OCI-LY7 (cell line): Measurements from ENCODE around the gene RASAL2. TPM values are rescaled to one million over a fixed set of nuclear protein-coding genes. Genes with fewer than 3 reads are reported as not detected.

Experiments
- BruUV-seq: library from RNA; stranded (reverse); fragments of 400-500 nt; replicated peaks from 2 replicates; lab custom pipeline; 2021; lab: Mats Ljungman, UMichigan
- CTCF ChIA-PET: fragments of 300-600 bp; sonication (Branson Sonifier 250); formaldehyde crosslinking; loops from one replicate; lab custom pipeline; 2022; ENCODE audit warnings: antibody characterized with exemption; ENCODE audit not compliant: unreplicated experiment; lab: Charles Lee
- POLR2A ChIA-PET: fragments of 300-600 bp; sonication (Branson Sonifier 250); formaldehyde crosslinking; loops from one replicate; lab custom pipeline; 2022; ENCODE audit warnings: antibody characterized with exemption; lab: Charles Lee
- DNase-seq: peaks from one replicate; pipeline ENCODE4 v3.0.0-alpha.2; 2015; ENCODE audit warnings: low spot score
- H2AFZ ChIP-seq: fragments of 200-600 bp; sonication (generic), shearing (Covaris generic); 2 replicates; pipeline ENCODE4 v1.6.1; 2014; ENCODE audit warnings: mild to moderate bottlenecking, antibody characterized with exemption, low read length, moderate library complexity
- H3K27ac ChIP-seq: fragments of 200-600 bp; sonication (generic); 2 replicates; pipeline ENCODE4 v1.5.1; 2014; ENCODE audit warnings: mixed run types, low read depth, mild to moderate bottlenecking, moderate library complexity, low read length, inconsistent platforms; ENCODE audit not compliant: poor library complexity, severe bottlenecking
- H3K36me3 ChIP-seq: fragments of 200-600 bp; sonication (generic); 2 replicates; pipeline ENCODE4 v1.6.1; 2014; ENCODE audit warnings: mild to moderate bottlenecking, antibody characterized with exemption, low read length, moderate library complexity, mixed read lengths; ENCODE audit not compliant: insufficient read depth
- H3K4me1 ChIP-seq: fragments of 200-600 bp; sonication (generic); 2 replicates; pipeline ENCODE4 v1.5.1; 2014; ENCODE audit warnings: mild to moderate bottlenecking, low read length; ENCODE audit not compliant: insufficient read depth, poor library complexity, severe bottlenecking
- H3K4me2 ChIP-seq: fragments of 200-600 bp; sonication (generic); 2 replicates; pipeline ENCODE4 v1.6.1; 2014; ENCODE audit warnings: mild to moderate bottlenecking, low read length
- H3K4me3 ChIP-seq: fragments of 200-600 bp; sonication (generic); 2 replicates; pipeline ENCODE4 v1.5.1; 2014; ENCODE audit warnings: mild to moderate bottlenecking, low read depth, low read length; ENCODE audit not compliant: poor library complexity, severe bottlenecking
- H3K79me2 ChIP-seq: fragments of 200-600 bp; sonication (generic); 2 replicates; pipeline ENCODE4 v1.6.1; 2016; ENCODE audit warnings: low read depth, mild to moderate bottlenecking, low read length, moderate library complexity, mixed read lengths; ENCODE audit not compliant: insufficient read depth
- H3K9me2 ChIP-seq: fragments of 200-600 bp; sonication (generic); 2 replicates; pipeline ENCODE4 v1.6.1; 2016; ENCODE audit warnings: mild to moderate bottlenecking, low read length, mixed read lengths; ENCODE audit not compliant: insufficient read depth
- H3K9me3 ChIP-seq: fragments of 200-600 bp; sonication (generic); 2 replicates; pipeline ENCODE4 v1.6.1; 2014; ENCODE audit warnings: mild to moderate bottlenecking, mixed run types, low read length, mixed read lengths
- H4K20me1 ChIP-seq: fragments of 200-600 bp; sonication (generic); 2 replicates; pipeline ENCODE4 v1.6.1; 2014; ENCODE audit warnings: mild to moderate bottlenecking, antibody characterized with exemption, low read length, moderate library complexity, mixed read lengths; ENCODE audit not compliant: insufficient read depth
- EZH2phosphoT487 ChIP-seq: fragments of 200-600 bp; sonication (generic); IDR thresholded peaks from 2 replicates; pipeline ENCODE4 v1.6.1; 2018; ENCODE audit warnings: low read depth, borderline replicate concordance, mild to moderate bottlenecking, mixed run types, antibody characterized with exemption, low read length, moderate library complexity, mixed read lengths
- intact Hi-C: fragments of 100-400 bp; cut with micrococcal nuclease; formaldehyde crosslinking; loops from one replicate; pipeline ENCODE4 v1.10.0; 2022; ENCODE audit not compliant: unreplicated experiment
- total RNA-seq, 2 experiments: library from RNA; depleted of rRNA in 1 of 2; stranded (reverse); fragments of >200 nt in 1 of 2; shearing (Covaris generic) in 1 of 2; gene quantifications; 2 replicates each; pipeline ENCODE4 v1.2.3, GENCODE V29; 2014 to 2022
- TF ChIP-seq, protein P1 (sequence below): fragments of 200-600 bp; sonication (generic); conservative IDR thresholded peaks from 2 replicates; pipeline ENCODE4 v1.5.1; 2014; ENCODE audit warnings: mild to moderate bottlenecking, antibody characterized with exemption, low read length, moderate library complexity, mixed read lengths

The RASAL2 gene
- total RNA-seq, 2 experiments from 2014 or later, result 0.09 to 0.27 TPM

DNA sequence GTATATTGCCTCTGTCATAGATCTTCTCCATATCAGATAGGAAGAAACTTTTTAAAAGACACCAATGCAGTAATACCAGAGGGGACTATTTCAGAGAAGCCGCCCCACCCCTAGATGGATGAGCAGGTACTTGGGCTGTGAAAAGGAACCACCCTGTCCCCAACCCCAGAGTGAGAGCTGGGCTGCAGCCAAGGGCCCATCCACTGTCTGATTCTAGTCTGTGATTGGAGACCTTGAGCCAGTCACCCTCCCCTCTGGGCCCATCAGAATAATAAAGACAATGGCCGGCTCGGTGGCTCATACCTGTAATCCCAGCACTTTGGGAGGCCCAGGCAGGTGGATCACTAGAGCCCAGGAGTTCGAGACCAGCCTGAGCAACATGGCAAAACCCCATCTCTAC, 397.8 kb downstream of the RASAL2 start:
- ChIA-PET POLR2A (no interaction called here), CTCF (no interaction called here)
- H3K27ac ChIP-seq, result no peak overlapping the region
- DNase-seq, result no peak
- H3K36me3 ChIP-seq, result no peaks in the 10 kb centered on the region
- H3K4me2 ChIP-seq, result no peak overlapping the region
- TF ChIP-seq, protein P1, sequence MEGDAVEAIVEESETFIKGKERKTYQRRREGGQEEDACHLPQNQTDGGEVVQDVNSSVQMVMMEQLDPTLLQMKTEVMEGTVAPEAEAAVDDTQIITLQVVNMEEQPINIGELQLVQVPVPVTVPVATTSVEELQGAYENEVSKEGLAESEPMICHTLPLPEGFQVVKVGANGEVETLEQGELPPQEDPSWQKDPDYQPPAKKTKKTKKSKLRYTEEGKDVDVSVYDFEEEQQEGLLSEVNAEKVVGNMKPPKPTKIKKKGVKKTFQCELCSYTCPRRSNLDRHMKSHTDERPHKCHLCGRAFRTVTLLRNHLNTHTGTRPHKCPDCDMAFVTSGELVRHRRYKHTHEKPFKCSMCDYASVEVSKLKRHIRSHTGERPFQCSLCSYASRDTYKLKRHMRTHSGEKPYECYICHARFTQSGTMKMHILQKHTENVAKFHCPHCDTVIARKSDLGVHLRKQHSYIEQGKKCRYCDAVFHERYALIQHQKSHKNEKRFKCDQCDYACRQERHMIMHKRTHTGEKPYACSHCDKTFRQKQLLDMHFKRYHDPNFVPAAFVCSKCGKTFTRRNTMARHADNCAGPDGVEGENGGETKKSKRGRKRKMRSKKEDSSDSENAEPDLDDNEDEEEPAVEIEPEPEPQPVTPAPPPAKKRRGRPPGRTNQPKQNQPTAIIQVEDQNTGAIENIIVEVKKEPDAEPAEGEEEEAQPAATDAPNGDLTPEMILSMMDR, result no peak
- TF ChIP-seq EZH2phosphoT487, result no peak
- H2AFZ ChIP-seq, result no peak overlapping the region
- H4K20me1 ChIP-seq, result no peaks in the 10 kb centered on the region
- H3K4me1 ChIP-seq, result no peaks in the 10 kb centered on the region
- no TSS peak for BruUV-seq
- H3K79me2 ChIP-seq, result no peaks in the 10 kb centered on the region
- intact Hi-C loops, result no loop called here
- no peaks in the 10 kb centered on the region for H3K9me3 ChIP-seq
- no peak overlapping the region for H3K4me3 ChIP-seq
- no peaks in the 10 kb centered on the region for H3K9me2 ChIP-seq

DNA sequence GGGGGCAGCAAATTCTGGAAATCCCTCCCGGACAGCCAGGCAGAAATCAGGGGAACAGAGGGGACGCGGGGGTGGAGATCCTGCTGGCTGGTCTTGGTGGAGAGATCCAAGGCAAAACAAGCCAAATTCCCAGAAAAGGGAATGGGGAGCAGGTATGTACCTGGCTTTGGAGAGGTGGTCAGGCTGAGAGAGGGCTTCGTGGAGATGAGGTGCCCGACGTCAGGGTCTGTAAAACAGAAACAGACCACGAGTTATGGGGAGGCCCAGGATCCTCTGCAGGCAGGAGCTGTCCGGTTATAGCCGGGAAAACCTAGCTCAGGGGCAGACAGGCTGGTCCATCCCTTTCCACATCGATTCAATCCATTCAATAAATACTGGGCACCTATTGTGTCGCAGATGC, 398.4 kb downstream of the RASAL2 start:
- intact Hi-C loops, result no loop called here
- ChIA-PET CTCF (no interaction called here), POLR2A (interaction anchor here (0.8 kb wide), 1 partner anchor 510 kb away, joined by 3 read pairs; no protein-coding TSS in a partner anchor)

DNA sequence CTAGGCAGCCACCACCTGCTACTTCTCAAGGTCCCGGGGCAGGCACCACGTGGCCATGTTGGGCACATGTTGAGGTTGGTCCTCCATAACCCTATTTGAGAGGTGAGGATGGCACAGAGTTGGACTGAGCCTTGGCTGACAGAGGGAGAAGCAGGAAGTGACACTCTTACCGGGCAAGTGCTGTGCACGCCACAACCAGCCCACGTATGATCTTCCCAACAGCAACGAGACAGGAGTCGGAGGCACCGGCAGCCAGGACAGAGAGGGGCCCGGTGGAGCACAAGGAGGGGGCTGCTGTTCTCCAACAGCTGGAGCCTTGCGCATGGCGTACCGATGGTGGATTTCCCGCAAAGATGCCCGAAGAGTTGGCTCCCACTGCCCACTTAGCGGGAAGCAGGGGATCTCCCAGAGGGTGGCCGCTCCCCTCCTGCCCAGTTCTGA, 399.4 kb downstream of the RASAL2 start:
- no peak for DNase-seq
- H4K20me1 ChIP-seq, result no peaks in the 10 kb centered on the region
- no peak overlapping the region for H2AFZ ChIP-seq
- H3K4me2 ChIP-seq, result no peak overlapping the region
- no peak overlapping the region for H3K27ac ChIP-seq
- no peaks in the 10 kb centered on the region for H3K4me1 ChIP-seq
- no peaks in the 10 kb centered on the region for H3K79me2 ChIP-seq
- H3K9me2 ChIP-seq, result no peaks in the 10 kb centered on the region
- CTCF ChIA-PET, result no interaction called here
- no peak for TF ChIP-seq EZH2phosphoT487
- TF ChIP-seq, protein P1, result no peak
- intact Hi-C loops, result no loop called here
- H3K36me3 ChIP-seq, result no peaks in the 10 kb centered on the region
- POLR2A ChIA-PET, result no interaction called here
- H3K9me3 ChIP-seq, result no peaks in the 10 kb centered on the region
- no peak overlapping the region for H3K4me3 ChIP-seq
- BruUV-seq, result no TSS peak

More for the DNA sequence above, 398.4 kb downstream of the RASAL2 start:
- no TSS peak for BruUV-seq
- Histone ChIP-seq H3K9me3 (no peaks in the 10 kb centered on the region), H3K9me2 (no peaks in the 10 kb centered on the region), H3K4me2 (no peak overlapping the region), H3K27ac (no peak overlapping the region), H2AFZ (no peak overlapping the region), H3K36me3 (no peaks in the 10 kb centered on the region), H3K79me2 (no peaks in the 10 kb centered on the region), H3K4me1 (no peaks in the 10 kb centered on the region), H4K20me1 (no peaks in the 10 kb centered on the region), H3K4me3 (no peak overlapping the region)
- TF ChIP-seq, protein P1, result no peak
- no peak for TF ChIP-seq EZH2phosphoT487
- no peak for DNase-seq
